Epithelial cell of prostate (primary cell): ENCODE measurements around the gene SLC6A18.

ENCODE experiments used
- DNase-seq: peaks from one replicate; pipeline ENCODE4 v3.0.0-alpha.2; 2011; ENCODE audit warnings: low read depth, low spot score
- H3K27ac ChIP-seq: fragments of 450-650 bp; 2 replicates; pipeline ENCODE4 v1.5.1; 2017; ENCODE audit warnings: mild to moderate bottlenecking

Gene SLC6A18

GRCh38 chr5:1246711-1247431 is 21.7 kb downstream of the SLC6A18 start:
- no peak overlapping the region for H3K27ac ChIP-seq
- DNase-seq, result no peak

GRCh38 chr5:1247811-1248210 is 22.6 kb downstream of the SLC6A18 start:
- no peak for DNase-seq
- H3K27ac ChIP-seq, result no peak overlapping the region

- DNase-seq, result no peak
Measured at GRCh38 chr5:1249366-1250280, 24.4 kb downstream of the SLC6A18 start.

GRCh38 chr5:1251678-1252580 is 26.7 kb downstream of the SLC6A18 start:
- H3K27ac ChIP-seq, result no peak overlapping the region
- no peak for DNase-seq

More at GRCh38 chr5:1249366-1250280, 24.4 kb downstream of the SLC6A18 start:
- H3K27ac ChIP-seq, result no peak overlapping the region

GRCh38 chr5:1252681-1253080 is 27.5 kb downstream of the SLC6A18 start:
- no peak for DNase-seq
- H3K27ac ChIP-seq, result no peak overlapping the region

- H3K27ac ChIP-seq, result no peak overlapping the region
- no peak for DNase-seq
Measured at GRCh38 chr5:1253456-1254105, 28.4 kb downstream of the SLC6A18 start.

- DNase-seq, result no peak
- H3K27ac ChIP-seq, result no peak overlapping the region
Measured at GRCh38 chr5:1254196-1254595, 29.0 kb downstream of the SLC6A18 start.

GRCh38 chr5:1255081-1255561 is 29.9 kb downstream of the SLC6A18 start:
- no peak for DNase-seq
- H3K27ac ChIP-seq, result no peak overlapping the region

- DNase-seq, result no peak
Measured at GRCh38 chr5:1256776-1257175, 31.6 kb downstream of the SLC6A18 start.

GRCh38 chr5:1257363-1257762 is 32.2 kb downstream of the SLC6A18 start:
- no peak overlapping the region for H3K27ac ChIP-seq
- no peak for DNase-seq

More at GRCh38 chr5:1256776-1257175, 31.6 kb downstream of the SLC6A18 start:
- H3K27ac ChIP-seq, result no peak overlapping the region

GRCh38 chr5:1257841-1258240 is 32.7 kb downstream of the SLC6A18 start:
- DNase-seq, result no peak
- no peak overlapping the region for H3K27ac ChIP-seq

GRCh38 chr5:1259806-1260480 is 34.8 kb downstream of the SLC6A18 start:
- H3K27ac ChIP-seq, result no peak overlapping the region
- DNase-seq, result no peak

- DNase-seq, result no peak
- no peak overlapping the region for H3K27ac ChIP-seq
Measured at GRCh38 chr5:1261643-1262042, 36.5 kb downstream of the SLC6A18 start.

GRCh38 chr5:1262381-1262780 is 37.2 kb downstream of the SLC6A18 start:
- no peak for DNase-seq
- no peak overlapping the region for H3K27ac ChIP-seq

- H3K27ac ChIP-seq, result no peak overlapping the region
- DNase-seq, result no peak
Measured at GRCh38 chr5:1264211-1264610, 39.0 kb downstream of the SLC6A18 start.

GRCh38 chr5:1265026-1265425 is 39.8 kb downstream of the SLC6A18 start:
- no peak overlapping the region for H3K27ac ChIP-seq
- no peak for DNase-seq

- DNase-seq, result no peak
- no peak overlapping the region for H3K27ac ChIP-seq
Measured at GRCh38 chr5:1265461-1266455, 40.6 kb downstream of the SLC6A18 start.

- no peak for DNase-seq
- H3K27ac ChIP-seq, result no peak overlapping the region
Measured at GRCh38 chr5:1266791-1267190, 41.6 kb downstream of the SLC6A18 start.
